Stimulated activated CD8-positive, alpha-beta memory T cell treated with anti-CD3 and anti-CD28 coated beads, Interleukin-12 subunit alpha, Interleukin-12 subunit beta, amount 100 ng/mL, for 24 hours (primary cell): Measurements from ENCODE around the gene SORCS2.

ENCODE experiments used
- DNase-seq: peaks from one replicate; pipeline ENCODE4 v3.0.0-alpha.2; 2020; ENCODE audit errors: extremely low read depth

SORCS2 gene

DNA sequence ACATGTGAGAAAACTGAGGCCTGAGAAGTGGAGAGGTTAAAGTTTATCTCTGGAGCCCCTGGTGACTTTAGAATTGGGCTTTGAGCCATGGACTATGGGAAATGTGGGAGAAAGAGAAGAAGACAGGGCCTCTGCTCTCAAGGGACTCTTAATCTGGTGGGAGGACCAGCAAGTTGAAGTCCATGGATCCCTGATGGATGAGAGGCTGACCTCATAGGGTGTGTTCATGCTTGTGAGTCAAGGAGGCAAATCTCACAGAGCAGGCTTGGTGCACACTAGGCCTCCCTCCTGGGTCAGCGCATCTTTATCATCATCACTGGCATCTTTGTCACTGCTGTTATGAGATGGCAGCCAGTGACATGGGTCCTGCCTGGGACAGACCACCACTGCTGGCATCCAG, 535.4 kb downstream of the SORCS2 start:
- DNase-seq: no peak

DNA sequence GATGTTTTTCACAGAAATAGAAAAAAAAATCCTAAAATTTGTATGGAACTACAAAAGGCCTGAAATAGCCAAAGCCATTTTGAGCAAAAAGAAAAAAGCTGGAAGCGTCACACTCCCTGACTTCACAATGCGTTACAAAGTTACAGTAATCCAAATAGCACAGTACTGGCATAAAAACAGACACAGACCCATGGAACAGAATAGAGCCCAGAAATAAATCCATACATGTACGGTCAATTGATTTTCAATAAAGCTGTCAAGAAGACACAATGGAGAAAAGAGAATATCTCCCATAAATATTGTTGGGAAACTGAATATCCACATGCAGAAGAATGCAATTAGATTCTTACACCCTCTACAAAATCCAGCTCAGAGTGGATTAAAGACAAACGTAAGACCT, 539.1 kb downstream of the SORCS2 start:
- DNase-seq: no peak

DNA sequence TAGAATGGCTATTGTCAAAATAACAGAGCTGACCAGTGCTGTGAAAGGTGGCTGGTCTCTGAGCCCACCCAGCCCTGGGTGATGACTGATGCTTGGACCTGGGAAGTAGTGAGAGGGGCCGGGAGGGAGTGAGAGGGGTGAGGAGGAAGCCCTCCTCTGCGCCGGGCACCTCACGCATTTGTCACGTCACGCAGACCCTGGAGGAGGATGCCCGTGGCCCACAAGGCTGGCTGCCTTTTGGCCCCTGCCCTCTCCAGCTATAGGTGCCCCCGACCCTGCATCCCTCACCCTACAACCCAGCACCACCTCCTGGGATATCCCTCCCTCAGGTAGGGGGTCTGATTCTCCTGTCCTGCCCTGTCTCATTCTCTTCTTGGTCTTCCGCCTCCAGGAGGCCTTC, 539.9 kb downstream of the SORCS2 start:
- DNase-seq: no peak

DNA sequence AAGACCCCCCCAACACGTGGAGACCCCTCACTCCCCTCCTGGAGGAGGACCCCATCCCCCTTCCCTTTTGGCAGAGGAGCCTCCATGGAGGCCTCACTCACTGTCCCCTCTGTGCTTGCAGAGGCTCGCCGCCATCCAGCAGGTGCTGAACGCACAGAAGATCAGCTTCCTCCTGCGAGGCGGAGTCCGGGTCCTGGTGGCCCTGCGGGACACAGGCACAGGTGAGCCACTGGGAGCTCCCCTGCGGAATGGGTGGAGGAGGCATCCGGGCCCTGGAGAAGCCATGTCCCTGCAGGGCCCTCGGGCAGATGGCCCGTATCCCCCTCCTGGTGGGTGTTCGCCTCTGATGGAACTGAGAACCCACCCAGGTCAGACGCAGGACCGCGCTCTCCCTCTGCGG, 540.9 kb downstream of the SORCS2 start:
- no peak for DNase-seq

DNA sequence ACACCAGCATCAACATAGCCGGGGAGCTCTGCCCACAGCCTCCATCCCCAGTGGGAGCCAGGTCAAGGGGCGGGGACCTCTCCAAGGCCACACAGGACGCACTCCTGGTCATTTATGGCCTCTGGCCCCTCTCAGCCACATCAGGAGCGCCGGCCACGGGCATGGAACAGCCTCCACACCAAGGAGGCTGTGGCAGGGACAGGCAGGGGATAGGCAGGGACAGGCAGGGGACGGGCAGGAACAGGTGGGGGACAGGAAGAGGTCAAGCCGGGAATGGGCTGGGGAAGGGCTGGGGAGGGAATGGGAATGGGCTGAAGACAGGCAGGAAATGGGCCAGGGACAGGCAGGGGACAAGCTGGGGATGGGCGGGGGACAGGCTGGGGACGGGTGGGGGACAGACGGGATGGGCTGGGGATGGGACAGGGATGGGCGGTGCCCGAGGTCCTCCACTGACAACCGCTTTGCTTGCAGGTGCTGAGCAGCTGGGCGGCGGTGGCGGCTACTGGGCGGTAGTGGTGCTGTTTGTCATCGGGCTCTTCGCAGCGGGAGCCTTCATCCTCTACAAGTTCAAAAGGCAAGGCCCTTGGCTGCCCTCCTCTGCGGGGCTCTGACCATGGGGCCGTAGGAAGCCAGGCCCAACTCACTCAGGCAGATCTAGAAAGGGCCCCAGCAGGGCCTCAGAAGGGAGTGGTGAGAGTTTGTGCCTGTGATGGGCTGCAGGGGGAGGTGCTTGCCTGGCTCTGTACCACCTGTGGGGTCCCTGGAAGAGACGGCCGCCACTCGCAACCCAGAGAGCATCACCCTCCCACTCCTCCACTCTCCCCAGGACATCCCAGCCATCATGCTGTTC, 541.7 kb downstream of the SORCS2 start:
- no peak for DNase-seq

DNA sequence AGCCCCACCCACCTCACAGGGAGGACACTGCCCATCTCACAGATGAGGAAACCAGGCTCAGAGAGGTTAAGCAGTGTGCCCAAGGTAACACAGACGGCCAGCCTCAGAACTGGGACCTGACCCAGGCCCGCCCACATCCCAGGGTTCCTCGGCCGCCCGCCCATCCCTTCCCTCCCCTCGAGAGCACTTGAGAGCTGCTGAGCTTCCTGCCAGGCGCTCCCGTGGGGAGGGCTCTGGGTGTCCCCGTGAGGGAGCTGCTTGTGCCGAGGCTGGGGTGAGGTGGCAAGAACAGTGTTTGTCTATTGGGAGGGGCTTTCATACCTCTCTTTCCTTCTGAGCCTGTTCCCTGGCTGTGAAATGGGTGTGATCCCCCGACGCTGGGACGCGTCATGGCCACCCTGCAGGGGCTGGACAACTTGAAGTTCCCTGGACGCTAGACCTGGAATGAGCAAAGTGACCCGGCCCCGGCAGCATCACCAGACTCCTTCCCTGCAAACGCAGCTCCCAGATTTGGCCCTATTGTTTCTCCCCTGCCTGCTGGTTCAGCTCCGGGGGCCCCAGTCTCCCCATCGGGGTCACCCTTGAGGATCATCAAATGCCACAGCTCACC, 542.4 kb downstream of the SORCS2 start:
- DNase-seq: no peak

DNA sequence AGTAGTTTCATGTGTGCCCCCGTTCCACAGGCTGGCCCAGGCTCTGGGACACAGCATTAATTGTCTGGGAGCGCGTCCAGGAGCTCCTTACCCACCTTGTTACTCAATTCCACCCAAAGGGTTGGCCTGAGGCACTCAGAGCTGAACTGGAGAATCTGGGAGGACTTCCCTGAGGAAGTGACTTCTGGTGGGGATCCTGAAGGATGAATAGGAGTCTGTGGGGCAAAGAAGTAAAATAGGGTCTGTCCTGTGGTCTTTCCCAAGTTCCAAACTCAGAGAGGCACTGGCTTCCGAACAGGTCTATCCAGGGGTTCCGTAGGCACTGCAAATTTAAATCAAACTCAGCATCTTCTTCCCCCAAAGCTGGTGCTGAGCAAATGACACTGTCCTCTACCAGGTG, 543.1 kb downstream of the SORCS2 start:
- no peak for DNase-seq

DNA sequence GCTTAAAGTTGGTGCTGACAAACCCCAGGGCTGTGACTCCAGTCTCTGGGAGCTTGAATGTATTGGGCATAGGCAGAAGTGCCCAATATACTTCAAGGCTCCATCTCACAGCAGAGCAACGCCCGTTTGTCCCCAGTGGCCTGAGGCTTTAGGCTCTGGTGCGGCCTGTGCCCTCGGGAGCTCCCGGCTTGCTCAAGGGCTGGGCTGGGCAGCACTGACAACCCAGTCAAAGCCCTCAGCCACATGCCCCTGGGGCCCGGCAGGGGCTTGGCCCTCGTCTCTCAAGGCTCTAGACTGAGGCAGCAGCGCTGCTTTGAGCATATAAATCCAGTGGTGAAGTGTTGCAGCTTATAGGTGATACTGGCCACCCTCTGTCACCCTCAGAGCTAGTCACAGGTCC, 543.6 kb downstream of the SORCS2 start:
- no peak for DNase-seq

DNA sequence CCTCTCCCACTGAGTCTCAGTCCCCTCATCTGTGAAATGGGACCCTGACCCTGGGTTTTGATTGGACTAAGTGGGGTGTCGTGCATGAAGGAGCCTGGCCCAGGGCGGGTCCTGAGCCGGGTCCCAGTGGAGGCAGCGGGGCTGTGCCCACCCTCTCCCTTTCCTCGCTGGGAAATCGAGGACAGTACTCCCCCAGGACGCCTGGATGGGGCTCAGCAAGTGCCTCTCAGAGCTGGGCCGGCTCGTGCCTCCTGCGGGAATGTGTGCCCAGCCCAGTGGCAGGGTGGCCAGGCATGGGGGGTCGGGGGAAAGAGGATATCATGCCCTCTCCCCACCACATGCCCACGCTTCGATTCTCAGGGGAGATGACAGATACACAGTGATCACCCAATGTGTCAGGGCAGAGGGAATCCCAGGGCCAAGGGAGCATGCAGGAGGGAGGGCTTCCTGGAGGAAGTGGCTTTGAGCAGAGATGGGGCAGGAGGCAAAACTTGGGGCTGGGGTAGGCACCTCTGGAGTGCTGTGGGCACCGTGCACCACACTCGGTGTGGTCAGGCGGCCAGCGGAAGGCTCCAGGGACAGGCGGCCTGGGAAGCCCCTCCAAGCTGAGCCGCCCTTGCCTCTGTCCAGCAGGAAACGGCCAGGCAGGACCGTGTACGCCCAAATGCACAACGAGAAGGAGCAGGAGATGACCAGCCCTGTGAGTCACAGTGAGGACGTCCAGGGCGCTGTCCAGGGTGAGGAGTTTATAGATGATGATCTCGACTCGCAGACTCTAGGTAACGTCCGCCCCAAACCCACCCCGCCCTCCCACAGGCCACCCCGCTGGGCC, 544.3 kb downstream of the SORCS2 start:
- DNase-seq: no peak

DNA sequence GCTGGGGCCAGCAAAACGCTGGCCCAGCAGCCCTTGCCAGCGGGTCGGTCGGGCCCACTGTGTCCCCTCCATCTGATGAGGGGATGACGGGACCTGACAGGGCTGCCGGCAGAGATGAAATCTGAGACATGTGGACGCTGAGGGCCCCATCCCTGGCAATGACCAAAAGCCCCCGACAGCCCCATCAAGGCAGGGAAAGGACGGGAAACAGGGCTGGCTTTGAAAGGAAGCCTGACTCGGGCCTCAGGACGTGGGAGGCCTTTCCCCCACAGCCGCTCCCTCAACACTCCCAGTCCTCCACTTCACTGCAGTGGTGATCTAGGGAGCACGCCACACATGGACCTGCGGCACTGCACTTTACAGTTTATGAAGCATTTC, 544.9 kb downstream of the SORCS2 start:
- DNase-seq: no peak

DNA sequence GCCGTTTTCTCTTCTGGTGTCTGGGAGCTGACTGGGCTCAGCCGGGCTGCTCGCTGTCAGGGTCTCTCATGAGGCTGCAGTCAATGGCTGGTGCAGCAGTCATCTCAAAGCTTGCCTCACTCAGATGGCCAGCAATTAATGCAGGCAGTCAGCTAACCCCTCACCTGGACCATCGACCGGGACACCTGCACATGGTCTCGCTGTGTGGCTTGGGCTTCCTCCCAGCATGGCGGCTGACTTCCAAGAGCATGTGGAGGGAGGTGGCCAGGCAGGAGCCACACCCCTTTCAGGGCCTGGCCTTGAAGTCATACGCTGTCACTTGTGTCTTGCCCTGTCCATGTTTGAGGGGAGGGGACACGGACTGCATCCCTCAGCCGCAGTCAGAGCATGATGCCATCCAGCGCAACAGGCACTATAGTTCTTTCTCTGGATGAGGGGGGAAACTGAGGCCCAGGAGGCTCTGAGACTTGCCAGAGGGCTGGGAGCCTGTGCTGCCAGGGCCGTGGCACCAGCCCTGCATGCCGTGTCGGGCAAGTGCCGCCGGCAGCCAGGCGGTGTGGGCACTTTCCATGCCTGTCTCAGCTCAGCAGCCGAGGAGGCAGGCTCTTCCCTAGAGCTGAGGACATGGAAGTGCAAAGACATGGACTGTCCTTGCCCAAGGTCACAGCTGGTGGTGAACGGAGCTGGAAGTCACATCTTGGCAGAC, 545.6 kb downstream of the SORCS2 start:
- DNase-seq: no peak

DNA sequence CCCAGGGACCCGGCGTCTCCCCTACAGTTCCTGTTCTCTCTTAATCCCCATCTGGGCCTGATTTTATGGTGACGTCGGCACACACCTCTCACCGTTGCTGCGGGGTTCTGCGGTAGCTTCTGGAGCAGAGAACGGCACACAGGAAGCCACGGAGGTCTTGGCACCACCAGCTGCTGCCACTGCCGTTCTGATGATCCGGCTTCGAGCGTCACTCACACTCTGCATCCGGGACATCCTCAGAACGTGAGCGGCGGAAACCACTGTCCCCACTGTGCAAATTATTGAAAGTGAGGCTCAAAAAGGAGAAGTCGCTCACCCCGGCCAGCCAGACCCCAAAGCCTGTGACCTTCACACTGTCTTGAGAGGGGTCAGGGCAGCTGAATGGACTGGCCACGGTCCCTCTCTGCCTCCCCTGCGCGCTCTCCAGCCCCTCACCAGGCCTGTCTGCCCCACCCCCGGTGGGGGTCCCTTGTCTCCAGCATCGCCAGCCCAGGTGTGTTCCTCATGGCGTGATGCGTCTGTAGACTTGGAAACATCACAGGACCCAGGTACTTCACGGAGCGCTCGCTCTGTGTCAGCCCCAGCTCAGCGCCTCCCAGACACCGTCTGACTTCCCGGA, 546.2 kb downstream of the SORCS2 start:
- DNase-seq: no peak

DNA sequence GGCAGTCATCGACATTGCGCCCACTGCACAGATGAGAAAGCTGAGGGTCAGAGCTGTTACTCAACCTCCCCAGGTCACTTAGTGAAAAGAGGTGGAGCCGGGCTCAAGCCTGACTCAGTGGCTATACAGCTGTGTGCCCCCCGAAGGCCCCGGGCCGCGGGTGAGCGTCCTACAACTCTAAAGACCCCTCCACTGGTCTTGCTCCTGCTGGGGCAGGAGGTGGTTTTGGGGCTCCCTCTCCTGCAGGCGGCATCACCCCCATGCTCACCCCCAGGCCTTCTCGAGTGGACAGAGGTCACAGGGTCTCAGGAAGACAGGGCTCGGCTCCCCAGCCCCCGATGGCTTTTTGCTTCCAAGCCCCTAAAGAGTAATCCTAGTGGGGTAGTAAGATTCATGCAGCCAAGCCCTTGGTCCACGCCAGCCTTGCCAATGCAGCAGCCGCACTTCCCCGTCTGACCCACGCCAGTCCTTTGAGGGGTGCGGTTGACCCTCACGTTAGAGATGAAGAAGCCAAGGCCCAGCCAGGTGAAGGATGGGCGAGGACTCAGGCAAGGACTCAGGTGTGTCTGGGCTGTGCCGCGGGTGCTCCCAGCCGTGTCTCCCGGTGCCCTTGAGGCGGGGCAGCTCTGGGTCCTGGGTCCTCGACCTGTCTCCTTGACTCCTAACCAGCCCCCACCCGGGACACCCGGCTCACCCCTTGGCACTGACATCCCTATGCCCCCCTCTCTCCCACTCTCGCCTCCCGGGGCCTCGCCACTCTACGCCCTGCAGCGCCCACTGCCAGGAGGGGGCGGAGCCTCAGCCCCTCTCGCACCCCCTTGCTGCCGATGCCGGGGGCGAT, 547.0 kb downstream of the SORCS2 start:
- DNase-seq: no peak

DNA sequence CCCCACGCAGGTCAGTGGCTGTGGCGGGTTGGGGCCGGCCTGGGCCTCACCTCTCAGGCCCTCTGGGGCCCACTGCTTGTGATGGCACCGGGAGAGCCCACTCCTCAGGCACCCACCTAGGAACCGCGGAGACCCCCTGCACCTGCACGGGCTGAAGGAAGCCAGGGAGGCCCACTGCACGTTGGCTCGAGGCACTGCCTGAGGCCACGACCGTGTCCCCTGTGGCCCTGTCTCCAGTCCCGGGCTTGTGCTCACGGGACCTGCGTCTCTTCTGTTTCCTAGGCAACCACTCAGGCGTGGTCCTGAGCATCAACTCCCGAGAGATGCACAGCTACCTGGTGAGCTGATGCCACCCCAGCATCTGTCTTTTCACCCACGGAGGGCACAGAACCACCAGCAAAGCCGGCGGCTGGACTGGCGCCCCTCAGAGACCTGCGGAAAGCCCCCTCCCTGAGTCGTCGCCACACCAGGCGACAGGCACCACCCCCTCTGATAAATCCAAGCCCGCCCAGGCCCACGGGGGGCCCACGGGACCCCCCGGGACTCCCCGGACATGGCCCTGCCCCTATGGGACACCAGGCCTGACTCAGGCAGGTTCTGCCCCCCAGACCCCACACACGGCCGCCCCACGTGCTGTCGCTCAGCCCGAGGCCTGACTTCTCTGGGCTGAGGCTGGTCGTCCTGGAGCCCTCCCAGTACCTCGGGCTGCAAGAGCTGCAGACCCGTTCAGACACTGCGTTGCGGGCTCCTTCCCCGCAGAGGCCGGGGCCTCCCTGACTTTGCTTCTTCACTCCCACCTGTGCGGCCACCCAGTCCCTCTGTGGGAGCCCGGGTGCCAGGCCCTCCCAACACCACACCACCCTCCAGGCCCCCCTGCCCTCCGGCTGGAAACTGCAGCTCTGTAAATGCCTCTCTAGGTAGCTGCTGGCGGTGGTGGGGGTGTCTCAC, 547.9 kb downstream of the SORCS2 start:
- DNase-seq: no peak

DNA sequence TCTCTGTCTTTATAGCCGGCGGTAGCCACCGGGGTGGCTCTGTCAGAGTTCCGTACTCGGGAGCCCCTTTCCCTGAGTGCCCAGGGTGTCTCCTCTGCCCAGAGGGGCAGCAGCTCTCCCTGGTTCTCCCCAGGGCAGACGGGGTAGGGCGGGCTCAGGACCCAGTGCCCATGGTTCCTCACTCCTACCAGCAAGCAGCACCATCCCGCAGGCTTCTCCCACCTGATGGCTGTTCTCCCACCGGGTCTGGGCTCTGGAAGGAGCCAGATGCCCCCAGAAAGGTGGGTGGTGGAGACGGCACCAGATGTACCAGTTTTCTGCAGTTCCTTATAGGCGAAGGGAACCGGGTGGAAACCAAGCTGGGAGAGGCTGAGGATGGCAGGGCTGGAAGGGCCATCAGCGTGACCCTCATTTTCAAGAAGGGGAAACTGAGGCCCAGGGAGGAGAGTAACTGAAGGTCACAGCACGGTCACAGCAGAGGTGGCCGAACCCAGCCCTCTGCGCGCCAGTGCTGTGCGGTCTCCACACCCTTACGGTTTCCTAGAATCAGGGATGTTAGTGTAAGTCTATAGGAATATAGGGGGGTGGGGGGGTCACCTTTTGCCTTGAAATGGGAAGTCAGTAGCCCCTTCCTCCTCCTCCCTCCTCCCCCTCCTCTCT, 548.7 kb downstream of the SORCS2 start:
- no peak for DNase-seq

DNA sequence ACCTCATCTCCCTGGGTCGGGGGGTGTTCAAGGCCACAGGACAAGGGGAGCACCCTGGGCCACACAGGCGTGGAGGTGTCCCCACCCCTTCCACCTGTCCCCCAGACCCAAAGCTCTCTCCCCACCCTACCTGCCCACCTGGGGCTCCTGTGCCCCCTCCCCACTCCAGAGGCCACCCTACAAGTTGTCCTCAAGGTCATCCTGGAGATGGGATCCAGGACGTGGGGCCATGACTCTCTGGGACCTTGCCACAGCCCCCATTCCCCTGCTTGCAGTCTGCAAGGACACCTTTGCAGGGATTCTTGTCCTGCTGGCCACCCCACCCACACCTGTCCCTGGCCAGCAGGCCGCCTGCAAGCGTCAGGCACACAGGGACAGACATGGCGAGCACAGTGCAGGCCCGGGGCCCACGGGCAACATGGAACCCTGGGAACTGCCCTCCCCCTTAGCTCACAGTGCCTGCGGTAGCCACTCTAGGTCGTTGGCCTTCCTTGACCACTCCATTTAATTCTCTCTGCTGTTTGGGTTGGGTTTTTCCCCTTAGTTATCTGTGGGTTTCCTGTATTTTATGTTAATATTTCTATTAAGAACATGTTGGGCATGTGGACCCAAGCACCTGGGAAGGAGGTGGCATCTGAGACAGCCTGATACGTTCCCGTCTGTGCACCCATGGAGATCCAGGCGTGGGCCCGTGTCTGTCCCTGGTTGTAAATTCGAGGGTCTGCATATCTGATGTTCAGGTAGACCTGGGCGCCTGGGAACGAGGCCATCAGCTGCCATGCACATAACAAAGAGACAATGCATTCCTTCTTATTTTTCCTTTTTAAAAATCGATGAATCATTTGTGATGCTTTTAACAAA, 549.8 kb downstream of the SORCS2 start:
- no peak for DNase-seq

DNA sequence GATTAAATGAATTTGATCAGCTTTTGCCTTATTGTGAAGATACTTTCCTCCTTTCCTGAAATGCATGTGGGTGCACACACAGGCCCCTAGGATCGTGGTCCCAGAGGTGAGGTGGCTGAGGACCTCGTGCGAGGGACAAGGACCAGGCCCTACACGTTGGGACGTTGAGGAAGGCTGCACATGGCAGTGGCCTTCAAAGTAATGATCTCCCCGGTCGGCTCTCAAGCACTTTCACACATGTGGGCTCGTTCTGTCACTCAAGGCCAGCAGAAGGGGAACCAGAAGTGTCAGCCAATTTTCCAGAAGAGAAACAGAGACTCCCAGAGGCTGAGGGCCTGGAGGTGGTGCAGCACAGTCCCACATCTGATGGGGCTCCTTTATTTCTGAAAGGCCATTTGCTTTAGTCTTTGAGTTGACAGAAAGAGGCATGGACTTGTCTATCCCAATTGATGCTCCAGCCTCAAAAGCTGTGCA, 550.5 kb downstream of the SORCS2 start:
- DNase-seq: no peak
